Lung (tissue), 12 donors: ENCODE measurements around the gene CEP72. TPM values are rescaled to one million over a fixed set of nuclear protein-coding genes. Genes with fewer than 3 reads are reported as not detected.
A peak's percentile ranks its signal among the peaks of the same experiment; 100 is the strongest.

Experiments
- ATAC-seq: fragments of 200-7000 bp; cut with Tn5 transposase; one replicate; pipeline ENCODE4 v1.9.1; 2020; ENCODE audit warnings: moderate number of reproducible peaks; ENCODE audit not compliant: insufficient read depth, low FRiP score
- DNase-seq, 3 donors: peaks; one replicate each; pipeline ENCODE4 v3.0.0-alpha.2; 2013 to 2017
- H3K27ac ChIP-seq, 2 donors: one replicate each; pipeline ENCODE4 v1.5.1; 2013; ENCODE audit warnings: mild to moderate bottlenecking in 2 of 2, moderate library complexity in 2 of 2, control low read depth in 1 of 2, inconsistent platforms in 1 of 2, low read depth in 1 of 2, low read length in 1 of 2
- H3K27me3 ChIP-seq, 3 donors: one replicate each; pipeline ENCODE4 v1.5.1; 2013; ENCODE audit warnings: low read length in 2 of 3; ENCODE audit not compliant: control insufficient read depth in 3 of 3, insufficient read depth in 3 of 3
- H3K36me3 ChIP-seq, 4 donors: one replicate each; pipeline ENCODE4 v1.5.1; 2013; ENCODE audit warnings: low read length in 4 of 4, mild to moderate bottlenecking in 1 of 4, moderate library complexity in 1 of 4; ENCODE audit not compliant: control insufficient read depth in 4 of 4, insufficient read depth in 4 of 4
- H3K4me1 ChIP-seq, 5 donors: one replicate each; pipeline ENCODE4 v1.5.1; 2013; ENCODE audit warnings: low read length in 5 of 5, mild to moderate bottlenecking in 2 of 5, moderate library complexity in 1 of 5; ENCODE audit not compliant: control insufficient read depth in 5 of 5, insufficient read depth in 5 of 5
- H3K4me3 ChIP-seq: one replicate; pipeline ENCODE4 v1.5.1; 2013; ENCODE audit warnings: mild to moderate bottlenecking, control low read depth, moderate library complexity
- H3K9ac ChIP-seq, 2 donors: one replicate each; pipeline ENCODE4 v1.5.1; 2013; ENCODE audit warnings: low read length in 2 of 2, control low read depth in 1 of 2; ENCODE audit not compliant: insufficient read depth in 1 of 2
- H3K9me3 ChIP-seq, 4 donors: one replicate each; pipeline ENCODE4 v1.5.1; 2013; ENCODE audit warnings: low read length in 3 of 4, mild to moderate bottlenecking in 1 of 4, moderate library complexity in 1 of 4; ENCODE audit not compliant: control insufficient read depth in 4 of 4, insufficient read depth in 3 of 4
- WGBS, 2 donors: extraction: QIAGEN DNeasy Blood & Tissue Kit; methylation state at CpG; one replicate each; pipeline ENCODE4 v1.1.7; 2013; 5-methylcytosine and 5-hydroxymethylcytosine counted together
- polyA plus RNA-seq, 2 donors: library from polyadenylated mRNA; stranded (reverse); fragments of 200-250 nt; gene quantifications; one replicate each; pipeline ENCODE4 v1.2.1, GENCODE V29; 2013
- total RNA-seq, 2 donors: library from RNA; depleted of rRNA in 1 of 2; stranded (reverse); fragments of >200 nt in 1 of 2; gene quantifications; one replicate each; pipeline ENCODE4 v1.2.1, GENCODE V29; 2014 to 2021
- TF ChIP-seq, protein P1 (sequence below): IDR thresholded peaks from 2 replicates; pipeline ENCODE4 v1.5.1; 2012; ENCODE audit warnings: mild to moderate bottlenecking; ENCODE audit errors: control extremely low read depth, extremely low read depth
- donor health status: control.
- donor health status: control.
- donor health status: Bipolar disorder and iron deficiency.
- donor health status: healthy.
- donor health status: DM: yes; HTN: yes; CAD: no.

Gene CEP72
- total and polyA plus RNA-seq, 4 donors, result 3.1 to 12.1 (median 6.0) TPM

DNA sequence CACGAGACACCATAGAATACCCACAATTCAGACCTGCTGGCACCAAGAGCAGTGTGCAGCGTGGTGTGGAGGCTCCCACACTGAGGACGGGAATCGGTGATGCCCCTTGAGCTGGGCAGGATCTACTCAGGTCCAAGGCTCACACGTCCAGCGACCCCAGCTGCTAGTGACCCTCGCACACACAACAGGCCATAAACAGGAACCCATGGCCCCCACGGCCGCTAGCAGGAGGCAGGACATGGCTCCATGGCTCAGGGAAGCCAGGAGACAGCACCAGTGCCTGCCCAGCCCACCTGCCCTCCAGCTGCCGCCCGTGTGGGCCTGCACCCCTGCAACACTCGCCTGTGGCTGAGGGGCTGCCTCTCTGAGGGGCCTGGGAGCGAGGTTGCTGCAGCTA, 44.5 kb upstream of the CEP72 start:
- no peak for ATAC-seq
- Histone ChIP-seq H3K27ac (no peak overlapping the region), H3K9ac (no peak overlapping the region), H3K4me1 (no peaks in the 10 kb centered on the region), H3K36me3 (no peaks in the 10 kb centered on the region), H3K4me3 (no peak overlapping the region), H3K27me3 (peaks cover 14 to 18% (median 17%) of the 10 kb centered on the region in 3 donors), H3K9me3 (peaks cover 0 to 7% (median 0%) of the 10 kb centered on the region in 4 donors)
- TF ChIP-seq, protein P1, sequence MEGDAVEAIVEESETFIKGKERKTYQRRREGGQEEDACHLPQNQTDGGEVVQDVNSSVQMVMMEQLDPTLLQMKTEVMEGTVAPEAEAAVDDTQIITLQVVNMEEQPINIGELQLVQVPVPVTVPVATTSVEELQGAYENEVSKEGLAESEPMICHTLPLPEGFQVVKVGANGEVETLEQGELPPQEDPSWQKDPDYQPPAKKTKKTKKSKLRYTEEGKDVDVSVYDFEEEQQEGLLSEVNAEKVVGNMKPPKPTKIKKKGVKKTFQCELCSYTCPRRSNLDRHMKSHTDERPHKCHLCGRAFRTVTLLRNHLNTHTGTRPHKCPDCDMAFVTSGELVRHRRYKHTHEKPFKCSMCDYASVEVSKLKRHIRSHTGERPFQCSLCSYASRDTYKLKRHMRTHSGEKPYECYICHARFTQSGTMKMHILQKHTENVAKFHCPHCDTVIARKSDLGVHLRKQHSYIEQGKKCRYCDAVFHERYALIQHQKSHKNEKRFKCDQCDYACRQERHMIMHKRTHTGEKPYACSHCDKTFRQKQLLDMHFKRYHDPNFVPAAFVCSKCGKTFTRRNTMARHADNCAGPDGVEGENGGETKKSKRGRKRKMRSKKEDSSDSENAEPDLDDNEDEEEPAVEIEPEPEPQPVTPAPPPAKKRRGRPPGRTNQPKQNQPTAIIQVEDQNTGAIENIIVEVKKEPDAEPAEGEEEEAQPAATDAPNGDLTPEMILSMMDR, result no peak
- 77 to 86% methylated on average over 13 of the region's 13 CpGs for WGBS, 2 donors
- no peak for DNase-seq

DNA sequence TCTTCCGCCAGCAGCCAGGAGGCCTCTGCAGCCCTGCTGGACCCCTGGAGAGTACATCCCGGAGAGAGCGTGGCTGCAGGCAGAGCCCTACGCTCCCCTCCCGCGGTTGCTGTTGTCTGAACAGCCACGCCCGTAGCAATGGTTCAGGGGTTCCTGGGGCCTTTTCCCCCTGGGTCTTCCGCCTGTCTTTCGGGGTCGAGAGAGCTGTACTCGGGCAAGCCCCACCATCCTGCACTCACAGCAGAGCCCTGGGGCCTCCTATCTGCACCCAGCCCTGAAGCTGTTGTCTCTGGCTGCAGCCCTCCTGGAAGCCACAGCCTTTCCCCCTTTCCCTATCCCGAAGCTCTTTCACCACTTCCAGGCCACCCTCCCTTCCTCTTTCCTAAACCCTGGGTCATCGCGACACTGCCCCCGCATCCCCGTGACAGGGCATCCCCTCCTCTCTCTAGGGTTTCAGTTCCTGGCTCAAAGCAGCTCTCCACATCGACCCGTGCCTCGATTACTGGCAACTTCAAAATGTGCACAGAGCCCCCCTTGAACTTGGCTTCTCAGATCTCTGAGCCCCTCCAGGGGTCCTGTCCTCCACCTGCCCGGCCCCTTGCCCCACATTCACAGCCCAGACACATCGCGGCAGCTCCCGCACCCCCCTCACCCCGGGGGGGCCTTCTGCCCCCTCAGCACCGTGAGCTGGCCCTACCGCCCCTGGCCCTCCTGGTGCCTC, 43.9 kb upstream of the CEP72 start:
- TF ChIP-seq, protein P1, result no peak
- Histone ChIP-seq H3K27ac (no peak overlapping the region), H3K4me3 (no peak overlapping the region), H3K36me3 (no peaks in the 10 kb centered on the region), H3K4me1 (no peaks in the 10 kb centered on the region), H3K9ac (no peak overlapping the region), H3K9me3 (peaks cover 0 to 7% (median 0%) of the 10 kb centered on the region in 4 donors), H3K27me3 (peaks cover 14 to 18% (median 17%) of the 10 kb centered on the region in 3 donors)
- no peak for ATAC-seq
- WGBS, 2 donors, result 57 to 73% methylated on average over 27 of the region's 27 CpGs
- DNase-seq, result peak in 1 of 3 donors; percentile 10

DNA sequence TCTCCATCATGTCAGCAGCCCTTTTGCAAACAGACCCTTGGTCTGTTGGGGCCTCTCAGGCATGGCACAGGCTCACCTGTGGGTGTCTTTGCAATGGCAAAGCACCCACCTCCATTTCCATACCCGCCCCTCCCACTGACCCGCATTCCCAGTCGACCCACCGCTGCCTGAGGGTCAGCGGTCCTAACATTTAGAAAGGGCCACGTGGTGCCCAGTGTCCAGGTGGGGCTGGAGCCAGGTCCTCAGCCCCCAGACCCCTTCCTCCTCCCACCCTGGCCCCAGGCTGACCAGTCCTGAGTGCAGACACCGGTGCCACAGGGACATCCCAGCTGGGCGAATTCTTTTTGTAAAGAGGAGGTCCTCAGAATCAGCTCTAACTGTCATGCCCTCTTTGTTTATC, 43.3 kb upstream of the CEP72 start:
- Histone ChIP-seq H3K4me3 (no peak overlapping the region), H3K4me1 (no peaks in the 10 kb centered on the region), H3K9ac (no peak overlapping the region), H3K27me3 (peaks cover 14 to 18% (median 17%) of the 10 kb centered on the region in 3 donors), H3K9me3 (peaks cover 0 to 7% (median 0%) of the 10 kb centered on the region in 4 donors), H3K36me3 (no peaks in the 10 kb centered on the region), H3K27ac (no peak overlapping the region)
- WGBS, 2 donors, result 76 to 93% methylated on average over 8 of the region's 8 CpGs
- ATAC-seq, result no peak
- TF ChIP-seq, protein P1, result no peak
- peak in 1 of 3 donors; percentile 1 for DNase-seq
